Head of caudate nucleus (tissue), 42 donors: ENCODE data around the gene WDR37.
"Not testable (repeated sequence)": the region's sequence is repeated elsewhere in the genome, so short reads cannot be mapped to it uniquely, and the experiment has no call there.

ENCODE experiments used
- DNase-seq, 42 donors: peaks; one replicate each; pipeline versions ENCODE4 v3.0.0 to v3.0.0-alpha.2; 2020 to 2021; ENCODE audit warnings: mixed read lengths in 7 of 42
- intact Hi-C: fragments of 100-400 bp; cut with DNase I; formaldehyde crosslinking; loops from one replicate; pipeline ENCODE4 v1.15.0; 2022

WDR37 gene

GRCh38 chr10:1156616-1156886 lies 100.4 kb downstream of the WDR37 start:
- DNase-seq, result peak in 2 of 42 donors; percentile 10
- intact Hi-C loops, result no loop called here

- intact Hi-C loops, result no loop called here
- peak in 8 of 42 donors; percentile 2 to 14 (median 4) for DNase-seq
Observed at GRCh38 chr10:1156921-1157614, 100.9 kb downstream of the WDR37 start.

- DNase-seq, result peak in 3 of 42 donors; percentile 4 to 12 (median 10)
- intact Hi-C loops, result no loop called here
Observed at GRCh38 chr10:1157615-1157933, 101.4 kb downstream of the WDR37 start.

- intact Hi-C loops, result no loop called here
- DNase-seq, result peak in 1 of 42 donors; percentile 4
Observed at GRCh38 chr10:1158066-1158465, 101.9 kb downstream of the WDR37 start.

- peak in 7 of 42 donors; percentile 1 to 13 (median 5) for DNase-seq
- intact Hi-C loops, result not testable (repeated sequence)
Observed at GRCh38 chr10:1158536-1158935, 102.4 kb downstream of the WDR37 start.

- intact Hi-C loops, result no loop called here
- peak in 15 of 42 donors; percentile 1 to 28 (median 10) for DNase-seq
Observed at GRCh38 chr10:1159131-1160061, 103.2 kb downstream of the WDR37 start.

- intact Hi-C loops, result no loop called here
- DNase-seq, result peak in 17 of 42 donors; percentile 3 to 41 (median 11)
Observed at GRCh38 chr10:1160561-1161314, 104.6 kb downstream of the WDR37 start.

GRCh38 chr10:1161315-1161673 lies 105.1 kb downstream of the WDR37 start:
- peak in 24 of 42 donors; percentile 9 to 73 (median 42) for DNase-seq
- intact Hi-C loops, result not testable (repeated sequence)

GRCh38 chr10:1162481-1163203 lies 106.5 kb downstream of the WDR37 start:
- intact Hi-C loops, result no loop called here
- peak in 17 of 42 donors; percentile 1 to 34 (median 8) for DNase-seq

GRCh38 chr10:1163204-1163660 lies 107.0 kb downstream of the WDR37 start:
- intact Hi-C loops, result no loop called here
- peak in 13 of 42 donors; percentile 3 to 30 (median 10) for DNase-seq

GRCh38 chr10:1163831-1164230 lies 107.6 kb downstream of the WDR37 start:
- DNase-seq, result peak in 2 of 42 donors; percentile 5 to 16
- intact Hi-C loops, result no loop called here

- DNase-seq, result peak in 9 of 42 donors; percentile 1 to 25 (median 12)
- intact Hi-C loops, result no loop called here
Observed at GRCh38 chr10:1166101-1166827, 110.1 kb downstream of the WDR37 start.

- intact Hi-C loops, result no loop called here
- DNase-seq, result peak in 7 of 42 donors; percentile 3 to 26 (median 8)
Observed at GRCh38 chr10:1166828-1167275, 110.7 kb downstream of the WDR37 start.

GRCh38 chr10:1168763-1169162 lies 112.6 kb downstream of the WDR37 start:
- peak in 5 of 42 donors; percentile 3 to 31 (median 26) for DNase-seq
- intact Hi-C loops, result no loop called here

GRCh38 chr10:1169186-1169885 lies 113.2 kb downstream of the WDR37 start:
- intact Hi-C loops, result no loop called here
- DNase-seq, result peak in 7 of 42 donors; percentile 2 to 34 (median 9)

- intact Hi-C loops, result no loop called here
- peak in 6 of 42 donors; percentile 6 to 34 (median 12) for DNase-seq
Observed at GRCh38 chr10:1169981-1170866, 114.0 kb downstream of the WDR37 start.

GRCh38 chr10:1170867-1171180 lies 114.6 kb downstream of the WDR37 start:
- DNase-seq, result peak in 2 of 42 donors; percentile 0 to 5
- intact Hi-C loops, result no loop called here
